Measurements from ENCODE around the gene C6orf89.

Gene C6orf89

GRCh38 chr6:36853325-36853724, 32.4 kb upstream of the C6orf89 start:
- peak; percentile 88 for DNase-seq

- DNase-seq = no peak
Measured at GRCh38 chr6:36855750-36856149, 30.0 kb upstream of the C6orf89 start.

- no peak for DNase-seq
Measured at GRCh38 chr6:36856277-36856676, 29.5 kb upstream of the C6orf89 start.

- DNase-seq = no peak
Measured at GRCh38 chr6:36857325-36857724, 28.4 kb upstream of the C6orf89 start.

GRCh38 chr6:36858407-36858981, 27.3 kb upstream of the C6orf89 start:
- DNase-seq = peak; percentile 71

- no peak for DNase-seq
Measured at GRCh38 chr6:36860126-36860525, 25.6 kb upstream of the C6orf89 start.

- DNase-seq = no peak
Measured at GRCh38 chr6:36862164-36862847, 23.4 kb upstream of the C6orf89 start.

GRCh38 chr6:36862848-36863382, 22.8 kb upstream of the C6orf89 start:
- DNase-seq = no peak

GRCh38 chr6:36863670-36864540, 21.8 kb upstream of the C6orf89 start:
- no peak for DNase-seq

GRCh38 chr6:36865835-36866234, 19.9 kb upstream of the C6orf89 start:
- DNase-seq = no peak

- DNase-seq = no peak
Measured at GRCh38 chr6:36867471-36868224, 18.1 kb upstream of the C6orf89 start.

- DNase-seq = no peak
Measured at GRCh38 chr6:36871686-36872085, 14.1 kb upstream of the C6orf89 start.

GRCh38 chr6:36873115-36873514, 12.6 kb upstream of the C6orf89 start:
- no peak for DNase-seq

GRCh38 chr6:36873612-36874442, 11.9 kb upstream of the C6orf89 start:
- DNase-seq = no peak

- DNase-seq = peak; percentile 92
Measured at GRCh38 chr6:36874443-36875249, 11.1 kb upstream of the C6orf89 start, which contains the start of gene PPIL1. PPIL1 (minus strand) TSS chr6:36874803; CDS start chr6:36874772, 31 bp downstream.

- DNase-seq = no peak
Measured at GRCh38 chr6:36875250-36875633, 10.5 kb upstream of the C6orf89 start.

GRCh38 chr6:36884610-36885009, 1.1 kb upstream of the C6orf89 start:
- DNase-seq = no peak

- no peak for DNase-seq
Measured at GRCh38 chr6:36886950-36887618, 1.3 kb downstream of the C6orf89 start.

- no peak for DNase-seq
Measured at GRCh38 chr6:36888115-36888643, 2.4 kb downstream of the C6orf89 start.
